AG04450 (cell line): ENCODE results near the gene EPB41L5. TPM values are rescaled to one million over a fixed set of nuclear protein-coding genes. Genes with fewer than 3 reads are reported as not detected.

ENCODE experiments used
- CTCF ChIA-PET: fragments of 300-600, 350-600 bp; formaldehyde crosslinking; extraction: SDS; loops from one replicate; lab custom pipeline; 2022; ENCODE audit warnings: antibody characterized with exemption, inconsistent platforms; lab: Charles Lee
- POLR2A ChIA-PET: fragments of 350-600 bp; formaldehyde crosslinking; extraction: SDS; loops from one replicate; lab custom pipeline; 2021; ENCODE audit warnings: antibody characterized with exemption, inconsistent platforms; lab: Yijun Ruan, JAX
- DNase-seq: peaks from one replicate; pipeline ENCODE4 v3.0.0-alpha.2; 2011; ENCODE audit warnings: low read depth, low spot score
- H3K27ac ChIP-seq: one replicate; pipeline ENCODE4 v1.5.1; 2012; ENCODE audit warnings: low read depth, low read length, control low read depth
- H3K27me3 ChIP-seq: one replicate; pipeline ENCODE4 v1.6.0; 2012; ENCODE audit warnings: low read length; ENCODE audit not compliant: control insufficient read depth, insufficient read depth
- H3K4me3 ChIP-seq: 2 replicates; pipeline ENCODE4 v1.5.1; 2011; ENCODE audit warnings: mild to moderate bottlenecking, low read depth, low read length, control low read depth
- H3K9me3 ChIP-seq: 2 replicates; pipeline ENCODE4 v1.5.1; 2012; ENCODE audit warnings: low read length; ENCODE audit not compliant: control insufficient read depth, insufficient read depth
- polyA plus RNA-seq: library from polyadenylated mRNA; depleted of rRNA; stranded (reverse); fragments of >200 nt; gene quantifications from 2 replicates; pipeline ENCODE4 v1.2.3, GENCODE V29; 2011
- TF ChIP-seq, protein P1 (sequence below): IDR thresholded peaks from 2 replicates; pipeline ENCODE4 v1.5.1; 2011; ENCODE audit warnings: low read depth, low read length, control low read depth, inconsistent platforms

EPB41L5 gene
- polyA plus RNA-seq, 1 experiment = 17.1 TPM

DNA sequence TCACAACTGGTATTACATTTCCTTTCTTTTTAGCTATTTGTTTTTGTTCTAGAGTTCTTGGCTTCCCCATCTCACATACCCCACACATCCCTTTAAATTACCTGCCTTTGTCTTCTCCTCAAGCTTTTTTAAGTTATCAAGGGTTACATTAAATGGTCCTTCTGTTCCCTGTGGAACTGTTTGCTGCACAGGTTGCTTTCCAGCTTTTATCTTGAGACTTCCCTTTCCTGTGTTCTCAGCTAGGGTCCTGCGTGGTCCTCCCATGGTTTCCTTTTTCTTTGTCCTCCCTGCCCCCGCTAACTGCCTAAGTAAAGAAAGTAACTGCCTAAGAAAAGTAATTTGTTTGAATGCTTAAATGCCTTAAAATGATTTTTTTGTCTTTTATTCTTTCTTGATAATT lies 66.8 kb downstream of the EPB41L5 start:
- no peak overlapping the region for H3K4me3 ChIP-seq
- no peak for DNase-seq
- TF ChIP-seq, protein P1, sequence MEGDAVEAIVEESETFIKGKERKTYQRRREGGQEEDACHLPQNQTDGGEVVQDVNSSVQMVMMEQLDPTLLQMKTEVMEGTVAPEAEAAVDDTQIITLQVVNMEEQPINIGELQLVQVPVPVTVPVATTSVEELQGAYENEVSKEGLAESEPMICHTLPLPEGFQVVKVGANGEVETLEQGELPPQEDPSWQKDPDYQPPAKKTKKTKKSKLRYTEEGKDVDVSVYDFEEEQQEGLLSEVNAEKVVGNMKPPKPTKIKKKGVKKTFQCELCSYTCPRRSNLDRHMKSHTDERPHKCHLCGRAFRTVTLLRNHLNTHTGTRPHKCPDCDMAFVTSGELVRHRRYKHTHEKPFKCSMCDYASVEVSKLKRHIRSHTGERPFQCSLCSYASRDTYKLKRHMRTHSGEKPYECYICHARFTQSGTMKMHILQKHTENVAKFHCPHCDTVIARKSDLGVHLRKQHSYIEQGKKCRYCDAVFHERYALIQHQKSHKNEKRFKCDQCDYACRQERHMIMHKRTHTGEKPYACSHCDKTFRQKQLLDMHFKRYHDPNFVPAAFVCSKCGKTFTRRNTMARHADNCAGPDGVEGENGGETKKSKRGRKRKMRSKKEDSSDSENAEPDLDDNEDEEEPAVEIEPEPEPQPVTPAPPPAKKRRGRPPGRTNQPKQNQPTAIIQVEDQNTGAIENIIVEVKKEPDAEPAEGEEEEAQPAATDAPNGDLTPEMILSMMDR = no peak
- no peak overlapping the region for H3K27ac ChIP-seq
- no peaks in the 10 kb centered on the region for H3K27me3 ChIP-seq
- POLR2A ChIA-PET = no interaction called here
- CTCF ChIA-PET = no interaction called here
- no peaks in the 10 kb centered on the region for H3K9me3 ChIP-seq

DNA sequence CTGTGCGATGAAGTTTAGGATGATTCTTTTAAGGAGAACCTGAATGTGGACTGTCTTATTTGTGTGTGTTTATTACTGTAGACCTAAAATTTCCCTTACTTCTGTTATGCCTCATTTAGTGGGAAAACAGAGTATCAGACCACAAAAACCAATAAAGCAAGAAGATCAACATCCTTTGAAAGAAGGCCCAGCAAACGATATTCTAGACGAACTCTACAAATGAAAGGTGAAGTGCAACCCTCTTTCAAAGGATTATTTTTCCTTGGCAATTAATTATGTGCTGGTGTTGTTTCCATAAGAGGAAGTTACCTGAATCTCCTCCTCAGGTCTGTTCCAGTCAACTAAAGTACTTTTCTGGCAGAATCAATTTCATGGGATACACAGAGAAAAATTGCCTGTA lies 78.6 kb downstream of the EPB41L5 start:
- no peaks in the 10 kb centered on the region for H3K27me3 ChIP-seq
- ChIA-PET CTCF (no interaction called here), POLR2A (no interaction called here)
- no peak for DNase-seq
- no peaks in the 10 kb centered on the region for H3K9me3 ChIP-seq
- TF ChIP-seq, protein P1 = no peak
- H3K4me3 ChIP-seq = no peak overlapping the region
- no peak overlapping the region for H3K27ac ChIP-seq

DNA sequence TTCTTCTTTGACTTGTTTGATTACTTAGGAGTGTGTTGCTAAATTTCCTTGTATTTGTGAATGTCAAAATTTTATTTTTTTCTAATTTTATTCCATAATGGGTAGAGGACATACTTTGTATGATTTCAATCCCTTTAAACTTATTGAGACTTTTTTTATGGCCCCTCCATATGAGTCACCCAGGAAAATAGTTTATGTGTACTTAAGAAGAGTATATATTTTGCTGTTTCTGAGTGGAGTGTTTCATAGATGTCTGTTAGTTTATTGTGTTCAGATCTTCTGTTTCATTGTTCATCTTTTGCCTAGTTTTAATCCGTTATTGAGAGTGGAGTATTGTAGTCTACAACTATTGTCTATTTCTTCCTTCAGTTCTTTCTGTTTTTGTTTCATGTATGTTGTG lies 81.9 kb downstream of the EPB41L5 start:
- no peak overlapping the region for H3K4me3 ChIP-seq
- H3K9me3 ChIP-seq = no peaks in the 10 kb centered on the region
- TF ChIP-seq, protein P1 = no peak
- ChIA-PET CTCF (no interaction called here), POLR2A (no interaction called here)
- DNase-seq = no peak
- H3K27ac ChIP-seq = no peak overlapping the region
- H3K27me3 ChIP-seq = no peaks in the 10 kb centered on the region

DNA sequence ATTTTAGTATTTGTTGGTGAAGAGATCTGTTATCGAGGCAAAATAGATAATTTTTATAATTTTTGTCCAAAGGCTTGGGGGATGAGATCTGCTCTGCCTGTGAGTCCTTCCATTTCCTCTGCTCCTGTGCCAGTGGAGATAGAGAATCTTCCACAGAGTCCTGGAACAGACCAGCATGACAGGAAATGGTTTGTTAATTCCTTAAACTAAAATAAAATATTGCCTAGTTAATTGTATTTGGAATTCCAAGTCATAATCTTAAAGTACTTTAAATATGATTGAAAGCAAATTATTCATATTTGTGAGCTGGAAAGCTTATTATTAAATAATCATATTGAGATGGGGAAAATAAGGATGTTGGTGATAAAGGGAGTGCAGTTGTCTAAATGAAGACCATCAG lies 87.8 kb downstream of the EPB41L5 start:
- ChIA-PET POLR2A (no interaction called here), CTCF (interaction anchor here (1.2 to 1.3 kb wide), 2 partner anchors 9 to 74 kb away, joined by 5 to 7 read pairs; no protein-coding TSS in a partner anchor)
- Histone ChIP-seq H3K27ac (no peak overlapping the region), H3K27me3 (no peaks in the 10 kb centered on the region), H3K9me3 (no peaks in the 10 kb centered on the region), H3K4me3 (no peak overlapping the region)
- TF ChIP-seq, protein P1 = no peak
- no peak for DNase-seq

DNA sequence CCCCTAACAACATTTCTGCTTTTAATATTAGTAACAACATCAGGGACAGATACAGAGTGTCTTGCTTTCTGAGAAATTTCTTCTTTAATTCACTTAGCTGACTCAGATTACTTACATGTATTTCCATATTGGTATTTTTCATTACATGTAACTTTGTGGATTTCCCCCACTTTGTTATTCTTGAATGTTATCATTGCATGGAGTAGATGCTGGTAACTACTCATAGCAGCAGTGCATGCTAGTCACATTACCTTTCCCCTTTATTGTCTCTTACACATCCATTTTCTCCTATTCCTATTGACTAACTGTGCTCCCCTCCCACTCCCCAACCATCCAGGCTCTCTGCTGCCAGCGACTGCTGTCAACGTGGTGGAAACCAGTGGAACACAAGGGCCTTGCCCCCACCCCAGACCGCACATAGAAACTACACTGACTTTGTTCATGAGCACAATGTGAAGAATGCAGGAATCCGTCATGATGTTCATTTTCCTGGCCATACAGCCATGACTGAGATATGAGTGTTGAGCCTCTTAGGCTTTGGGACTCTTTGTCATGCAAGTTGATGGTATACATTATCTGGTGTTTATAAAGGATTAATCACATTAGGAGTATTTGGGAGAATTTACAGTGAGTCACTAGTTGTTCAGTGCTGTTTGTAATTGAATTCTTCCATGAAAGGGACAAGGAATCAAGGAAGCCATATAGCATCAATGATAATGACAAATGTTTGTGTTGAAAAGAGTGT lies 91.0 kb downstream of the EPB41L5 start:
- POLR2A ChIA-PET = no interaction called here
- Histone ChIP-seq H3K4me3 (no peak overlapping the region), H3K9me3 (no peaks in the 10 kb centered on the region), H3K27me3 (no peaks in the 10 kb centered on the region), H3K27ac (peak overlapping the region; percentile 34)
- CTCF ChIA-PET = no interaction called here
- TF ChIP-seq, protein P1 = no peak
- peak; percentile 81 for DNase-seq
